GM12875 (cell line): Measurements from ENCODE around the gene PDGFRB.
A peak's percentile ranks its signal among the peaks of the same experiment; 100 is the strongest.

Experiments
- H3K4me3 ChIP-seq: one replicate; pipeline ENCODE4 v1.5.1; 2011; ENCODE audit warnings: low read depth, low read length, control low read depth
- TF ChIP-seq, protein P1 (sequence below): IDR thresholded peaks from 2 replicates; pipeline ENCODE4 v1.5.1; 2011; ENCODE audit warnings: low read depth, mild to moderate bottlenecking, control low read depth, inconsistent platforms, low read length, moderate library complexity, borderline replicate concordance; ENCODE audit not compliant: insufficient read depth

PDGFRB gene

DNA sequence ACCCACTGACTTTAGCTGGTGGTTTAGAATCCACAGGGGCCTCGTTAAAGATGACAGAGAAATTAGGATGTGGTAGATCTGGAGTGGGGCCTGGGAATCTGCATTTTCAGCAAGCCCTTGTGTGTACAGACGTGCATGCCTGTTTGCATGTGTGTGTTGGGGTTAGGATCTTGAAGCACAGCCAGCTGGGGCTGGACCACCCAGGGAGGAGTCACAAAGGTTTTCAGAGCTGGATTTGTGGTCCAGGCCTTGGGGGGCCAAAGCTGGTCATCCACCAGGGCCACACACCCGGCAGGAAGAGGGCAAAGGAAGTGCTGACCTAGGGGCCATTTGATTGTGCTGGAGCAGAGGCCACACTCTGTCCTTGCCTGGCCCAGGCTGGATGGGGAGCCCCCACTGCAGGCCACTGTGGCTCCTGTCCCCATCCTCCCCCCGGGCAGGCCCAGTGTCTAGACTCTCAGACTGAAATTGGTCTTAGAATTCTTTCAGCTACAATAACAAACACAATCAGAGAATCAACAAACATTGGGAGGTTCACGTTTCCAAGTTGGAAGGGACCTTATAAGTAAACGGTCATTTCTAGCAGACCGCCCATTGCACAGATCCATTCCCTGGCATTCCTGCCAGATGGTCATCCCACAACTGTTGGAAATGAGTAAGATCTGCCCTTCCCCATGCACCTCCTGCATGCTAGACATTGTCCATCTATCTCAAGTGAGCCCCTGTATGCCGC lies 21.3 kb upstream of the PDGFRB start:
- TF ChIP-seq, protein P1, sequence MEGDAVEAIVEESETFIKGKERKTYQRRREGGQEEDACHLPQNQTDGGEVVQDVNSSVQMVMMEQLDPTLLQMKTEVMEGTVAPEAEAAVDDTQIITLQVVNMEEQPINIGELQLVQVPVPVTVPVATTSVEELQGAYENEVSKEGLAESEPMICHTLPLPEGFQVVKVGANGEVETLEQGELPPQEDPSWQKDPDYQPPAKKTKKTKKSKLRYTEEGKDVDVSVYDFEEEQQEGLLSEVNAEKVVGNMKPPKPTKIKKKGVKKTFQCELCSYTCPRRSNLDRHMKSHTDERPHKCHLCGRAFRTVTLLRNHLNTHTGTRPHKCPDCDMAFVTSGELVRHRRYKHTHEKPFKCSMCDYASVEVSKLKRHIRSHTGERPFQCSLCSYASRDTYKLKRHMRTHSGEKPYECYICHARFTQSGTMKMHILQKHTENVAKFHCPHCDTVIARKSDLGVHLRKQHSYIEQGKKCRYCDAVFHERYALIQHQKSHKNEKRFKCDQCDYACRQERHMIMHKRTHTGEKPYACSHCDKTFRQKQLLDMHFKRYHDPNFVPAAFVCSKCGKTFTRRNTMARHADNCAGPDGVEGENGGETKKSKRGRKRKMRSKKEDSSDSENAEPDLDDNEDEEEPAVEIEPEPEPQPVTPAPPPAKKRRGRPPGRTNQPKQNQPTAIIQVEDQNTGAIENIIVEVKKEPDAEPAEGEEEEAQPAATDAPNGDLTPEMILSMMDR: no peak
- H3K4me3 ChIP-seq: no peak overlapping the region

DNA sequence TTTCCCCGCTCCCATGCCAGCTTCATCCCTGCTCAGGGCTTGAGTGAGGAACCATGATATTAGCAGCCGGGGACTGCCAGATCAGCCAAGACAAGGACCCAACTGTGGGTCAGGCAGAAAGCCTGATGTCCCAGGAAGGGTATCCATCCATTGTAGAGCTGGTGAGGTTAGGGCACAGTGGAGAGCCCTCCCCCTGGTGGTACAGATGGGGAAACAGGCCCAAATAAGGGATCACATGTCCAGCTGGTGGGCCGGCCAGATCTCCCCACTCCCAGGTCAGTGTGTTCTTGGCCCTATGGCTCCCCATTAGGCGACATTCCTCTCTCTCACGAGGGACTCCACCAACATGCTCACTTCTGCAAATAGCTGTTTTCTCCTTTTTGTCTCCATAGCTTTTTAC lies 19.9 kb upstream of the PDGFRB start:
- TF ChIP-seq, protein P1: peak; percentile 56
- H3K4me3 ChIP-seq: no peak overlapping the region

DNA sequence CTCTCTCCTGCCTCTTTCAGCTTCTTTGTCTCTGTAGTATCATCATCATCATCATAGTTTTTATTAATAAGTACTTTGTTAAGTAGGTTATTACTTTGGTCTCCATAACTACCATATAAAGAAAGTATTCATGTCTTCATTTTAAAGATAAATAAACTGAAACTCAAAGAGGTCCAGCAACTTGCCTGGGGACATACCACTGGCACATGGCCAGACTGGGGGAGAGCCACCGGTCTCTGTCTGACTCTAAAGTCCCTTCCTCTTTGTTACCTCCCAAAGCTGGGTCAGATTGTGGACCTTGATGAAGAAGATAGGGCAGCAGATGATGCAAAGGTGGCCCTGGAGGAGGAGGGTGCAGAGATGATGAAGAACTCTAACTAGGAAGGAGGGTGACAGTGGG lies 19.4 kb upstream of the PDGFRB start:
- TF ChIP-seq, protein P1: no peak
- no peak overlapping the region for H3K4me3 ChIP-seq

DNA sequence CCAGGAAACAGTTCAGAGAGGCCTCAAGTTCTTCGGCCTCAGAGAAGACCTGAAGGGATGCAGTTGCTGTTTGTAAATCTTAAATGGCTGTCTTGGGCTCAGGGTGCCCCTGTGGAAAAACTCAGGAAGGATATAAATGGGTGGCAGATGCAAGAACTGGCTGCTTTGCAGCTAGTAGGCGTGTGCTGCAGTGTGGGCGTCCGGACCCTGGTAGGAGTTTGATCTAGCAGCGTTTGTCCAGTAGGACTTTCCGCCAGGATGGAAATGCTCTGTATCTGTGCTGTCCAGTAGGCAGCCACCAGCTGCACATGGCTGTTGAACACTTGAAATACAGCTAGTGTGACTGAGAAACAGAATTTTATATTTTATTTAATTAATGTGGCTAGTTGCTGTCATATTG lies 18.6 kb upstream of the PDGFRB start:
- TF ChIP-seq, protein P1: no peak
- no peak overlapping the region for H3K4me3 ChIP-seq

DNA sequence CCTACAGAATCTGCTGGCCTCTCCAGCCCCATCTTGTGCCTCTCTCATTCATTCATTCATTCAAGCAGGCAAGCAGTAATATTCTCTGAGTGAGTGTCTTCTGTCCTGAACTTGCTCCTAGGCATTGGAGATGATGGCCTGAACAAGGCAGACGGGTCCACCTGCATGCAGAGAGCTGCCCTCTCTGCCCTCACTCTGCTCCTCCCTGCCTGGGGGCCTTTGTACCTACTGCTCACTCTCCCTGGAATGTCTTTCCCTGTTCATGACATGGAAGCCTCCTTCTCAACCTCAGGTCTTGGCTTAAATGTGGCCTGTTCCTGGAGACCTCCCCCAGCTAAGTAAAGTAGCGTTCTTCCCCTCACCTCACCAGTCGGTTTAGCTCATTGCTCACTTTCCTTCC lies 17.5 kb upstream of the PDGFRB start:
- TF ChIP-seq, protein P1: no peak

DNA sequence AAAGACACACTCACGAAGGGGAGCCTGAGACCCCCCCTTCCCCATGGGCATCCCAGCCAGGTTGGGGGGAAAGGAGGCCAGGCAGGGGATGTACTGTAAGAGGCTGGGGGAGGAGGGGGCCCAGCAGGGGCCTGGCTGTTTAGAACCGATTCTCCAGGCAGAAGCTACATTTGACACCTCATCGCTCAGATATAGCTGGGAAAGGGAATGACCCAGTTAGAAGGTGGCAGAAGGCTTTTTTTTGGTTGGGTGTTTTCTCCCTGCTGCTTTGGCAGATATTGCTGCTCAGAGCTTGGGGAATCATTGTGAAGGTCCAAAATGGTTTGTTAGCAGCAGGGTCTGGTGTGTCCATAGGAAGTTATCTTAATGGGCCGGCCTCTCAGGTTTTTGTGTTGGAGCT lies 16.9 kb upstream of the PDGFRB start:
- TF ChIP-seq, protein P1: no peak
- H3K4me3 ChIP-seq: no peak overlapping the region

More for the DNA sequence above, 17.5 kb upstream of the PDGFRB start:
- no peak overlapping the region for H3K4me3 ChIP-seq

DNA sequence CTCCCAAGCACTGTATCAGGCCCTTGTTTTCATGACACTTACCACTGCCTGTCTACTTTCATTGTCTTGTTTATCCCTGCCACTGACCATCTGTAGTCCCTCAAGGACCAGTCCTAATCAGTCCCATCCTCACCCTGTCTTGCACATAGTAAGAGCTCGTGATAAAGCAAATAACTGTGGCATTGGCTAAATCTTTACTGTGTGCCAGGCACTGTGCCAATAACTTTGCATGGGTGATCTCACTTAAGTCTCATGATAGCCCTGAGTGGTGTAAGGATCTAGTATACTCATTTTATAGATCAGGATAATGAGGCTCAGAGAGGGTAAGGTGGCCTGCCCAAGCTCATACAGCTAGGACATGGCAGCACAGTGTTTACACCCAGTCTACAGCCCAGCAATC lies 16.5 kb upstream of the PDGFRB start:
- TF ChIP-seq, protein P1: no peak
- H3K4me3 ChIP-seq: no peak overlapping the region
